Measurements from ENCODE around the gene SVOP. TPM values are rescaled to one million over a fixed set of nuclear protein-coding genes. Genes with fewer than 3 reads are reported as not detected.
"Not testable (repeated sequence)": the region's sequence is repeated elsewhere in the genome, so short reads cannot be mapped to it uniquely, and the experiment has no call there.

SVOP gene
- polyA plus RNA-seq, 1 experiment = not detected

DNA sequence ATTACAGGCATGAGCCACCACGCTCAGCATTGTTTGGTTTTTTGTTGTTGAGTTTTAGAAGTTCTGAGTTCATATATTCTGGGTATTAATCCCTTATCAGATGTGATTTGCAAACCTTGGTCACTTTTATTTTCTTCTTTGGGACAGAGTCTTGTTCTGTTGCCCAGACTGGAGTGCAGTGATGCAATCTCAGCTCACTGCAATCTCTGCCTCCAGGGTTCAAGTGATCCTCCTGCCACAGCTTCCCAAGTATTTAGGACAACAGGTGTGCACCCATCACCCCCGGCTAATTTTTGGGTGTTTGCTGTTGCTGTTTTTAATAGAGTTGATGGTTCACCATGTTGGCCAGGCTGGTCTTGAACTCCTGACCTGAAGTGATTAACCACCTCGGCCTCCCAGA is 43.3 kb upstream of the SVOP start:
- Histone ChIP-seq H3K36me3 (ENCODE audit: control insufficient read depth, insufficient read depth, low read length) (peaks cover 4% of the 10 kb centered on the region), H3K4me3 (ENCODE audit: low read depth, low read length) (no peak overlapping the region), H3K27me3 (ENCODE audit: control insufficient read depth, insufficient read depth, low read length) (no peaks in the 10 kb centered on the region)
- DNase-seq (ENCODE audit: low read depth) = no peak
- ChIA-PET CTCF (interaction anchor here (1.2 kb wide), 1 partner anchor 113 kb away, joined by 3 read pairs; no protein-coding TSS in a partner anchor), POLR2A (no interaction called here)
- TF ChIP-seq, protein P1, sequence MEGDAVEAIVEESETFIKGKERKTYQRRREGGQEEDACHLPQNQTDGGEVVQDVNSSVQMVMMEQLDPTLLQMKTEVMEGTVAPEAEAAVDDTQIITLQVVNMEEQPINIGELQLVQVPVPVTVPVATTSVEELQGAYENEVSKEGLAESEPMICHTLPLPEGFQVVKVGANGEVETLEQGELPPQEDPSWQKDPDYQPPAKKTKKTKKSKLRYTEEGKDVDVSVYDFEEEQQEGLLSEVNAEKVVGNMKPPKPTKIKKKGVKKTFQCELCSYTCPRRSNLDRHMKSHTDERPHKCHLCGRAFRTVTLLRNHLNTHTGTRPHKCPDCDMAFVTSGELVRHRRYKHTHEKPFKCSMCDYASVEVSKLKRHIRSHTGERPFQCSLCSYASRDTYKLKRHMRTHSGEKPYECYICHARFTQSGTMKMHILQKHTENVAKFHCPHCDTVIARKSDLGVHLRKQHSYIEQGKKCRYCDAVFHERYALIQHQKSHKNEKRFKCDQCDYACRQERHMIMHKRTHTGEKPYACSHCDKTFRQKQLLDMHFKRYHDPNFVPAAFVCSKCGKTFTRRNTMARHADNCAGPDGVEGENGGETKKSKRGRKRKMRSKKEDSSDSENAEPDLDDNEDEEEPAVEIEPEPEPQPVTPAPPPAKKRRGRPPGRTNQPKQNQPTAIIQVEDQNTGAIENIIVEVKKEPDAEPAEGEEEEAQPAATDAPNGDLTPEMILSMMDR (IDR thresholded peaks at IDR 0.05; ENCODE audit: insufficient read depth, low read depth, low read length) = no peak

DNA sequence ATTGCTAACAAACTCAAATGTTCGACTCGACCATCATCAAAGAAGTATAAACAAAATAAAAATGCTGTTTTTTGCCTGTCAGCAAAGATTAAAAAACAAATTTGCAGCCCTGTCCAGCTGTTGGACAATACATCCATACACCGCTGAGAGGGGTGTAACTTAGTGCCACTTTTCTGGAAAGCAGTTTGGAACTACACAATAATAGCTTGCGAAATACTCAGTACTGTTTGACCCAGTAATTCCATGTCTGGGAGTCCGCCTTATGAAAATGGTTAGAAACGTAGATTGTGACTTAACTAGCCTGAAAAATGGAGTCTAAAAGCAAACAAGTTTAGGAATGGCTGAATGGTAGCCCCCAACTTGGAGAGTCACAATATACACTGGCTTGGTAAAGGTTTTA is 37.9 kb upstream of the SVOP start:
- Histone ChIP-seq H3K36me3 (ENCODE audit: control insufficient read depth, insufficient read depth, low read length) (peaks cover 2% of the 10 kb centered on the region; the same call in 1 of the 2 replicates), H3K27me3 (ENCODE audit: control insufficient read depth, insufficient read depth, low read length) (no peaks in the 10 kb centered on the region), H3K4me3 (ENCODE audit: low read depth, low read length) (no peak overlapping the region)
- TF ChIP-seq, protein P1 (IDR thresholded peaks at IDR 0.05; ENCODE audit: insufficient read depth, low read depth, low read length) = no peak
- ChIA-PET POLR2A (no interaction called here), CTCF (interaction anchor here (0.8 to 1.4 kb wide), 2 partner anchors 11 to 53 kb away, joined by 3 read pairs; no protein-coding TSS in a partner anchor)
- DNase-seq (ENCODE audit: low read depth) = no peak

DNA sequence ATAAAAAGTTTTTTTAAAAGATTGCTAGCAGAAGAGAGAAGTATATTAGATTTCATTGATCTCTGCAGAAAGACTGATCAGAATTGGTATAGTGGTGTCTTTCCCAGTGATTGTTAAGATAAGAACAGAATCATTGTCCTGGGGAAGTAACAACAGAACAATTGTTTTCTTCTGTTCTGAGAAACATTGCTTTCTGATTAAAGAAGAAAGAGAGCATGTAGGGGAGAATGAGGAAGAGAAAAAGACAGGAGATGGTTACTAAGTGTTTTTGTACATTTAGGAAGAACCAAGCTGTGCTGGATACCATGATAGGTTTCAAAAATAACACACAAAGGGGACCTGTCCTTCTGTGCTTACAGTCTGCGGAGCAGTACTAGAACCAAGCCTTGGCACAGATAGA is 36.5 kb upstream of the SVOP start:
- no peak for DNase-seq (ENCODE audit: low read depth)
- Histone ChIP-seq H3K36me3 (ENCODE audit: control insufficient read depth, insufficient read depth, low read length) (peaks cover 2% of the 10 kb centered on the region; the same call in 1 of the 2 replicates), H3K27me3 (ENCODE audit: control insufficient read depth, insufficient read depth, low read length) (no peaks in the 10 kb centered on the region), H3K4me3 (ENCODE audit: low read depth, low read length) (no peak overlapping the region)
- TF ChIP-seq, protein P1 (IDR thresholded peaks at IDR 0.05; ENCODE audit: insufficient read depth, low read depth, low read length) = no peak
- ChIA-PET POLR2A (no interaction called here), CTCF (interaction anchor here (0.6 kb wide), 1 partner anchor 613 kb away, joined by 3 read pairs; no protein-coding TSS in a partner anchor)

DNA sequence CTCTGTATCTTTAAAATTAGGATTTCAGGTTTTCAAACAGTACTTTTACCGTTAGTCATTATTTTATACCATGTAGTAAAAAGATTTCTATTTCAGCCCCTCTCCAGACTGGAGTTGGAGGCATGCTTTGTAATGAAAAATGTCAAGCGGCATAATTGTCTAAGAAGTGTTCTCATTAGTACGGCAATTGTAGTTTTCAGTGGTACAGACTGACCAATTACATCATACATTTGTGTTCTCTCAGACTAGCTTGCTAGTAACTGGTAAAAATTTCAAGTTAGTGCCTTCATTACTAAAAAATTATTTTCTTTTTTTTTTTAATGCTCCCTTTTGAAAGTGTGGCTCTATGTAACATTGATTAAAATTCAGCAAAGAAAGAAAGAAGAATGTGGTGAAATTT is 36.0 kb upstream of the SVOP start:
- H3K36me3 ChIP-seq (ENCODE audit: control insufficient read depth, insufficient read depth, low read length) = peaks cover 2% of the 10 kb centered on the region; the same call in 1 of the 2 replicates
- TF ChIP-seq, protein P1 (IDR thresholded peaks at IDR 0.05; ENCODE audit: insufficient read depth, low read depth, low read length) = no peak
- ChIA-PET POLR2A (no interaction called here), CTCF (interaction anchor here (0.6 kb wide), 1 partner anchor 612 kb away, joined by 3 read pairs; no protein-coding TSS in a partner anchor)
- H3K27me3 ChIP-seq (ENCODE audit: control insufficient read depth, insufficient read depth, low read length) = no peaks in the 10 kb centered on the region
- no peak overlapping the region for H3K4me3 ChIP-seq (ENCODE audit: low read depth, low read length)
- DNase-seq (ENCODE audit: low read depth) = no peak

DNA sequence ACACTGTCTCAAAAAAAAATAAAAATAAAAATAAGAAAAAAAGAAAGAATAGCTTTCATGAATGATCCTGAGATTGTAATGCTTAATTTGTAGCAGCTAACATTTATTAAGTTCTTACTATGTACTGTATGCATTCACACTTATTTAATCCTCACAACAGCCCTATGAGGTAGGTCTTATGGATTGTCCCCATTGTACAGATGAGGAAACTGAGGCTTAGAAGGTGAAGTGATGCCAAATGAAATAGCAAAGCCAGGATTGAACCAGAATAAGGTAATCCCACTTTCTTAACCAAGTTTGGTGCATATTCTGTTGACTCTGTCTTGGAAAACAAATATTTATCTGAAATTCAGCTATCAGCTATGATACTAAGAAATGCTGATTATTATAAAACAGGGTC is 33.7 kb upstream of the SVOP start:
- ChIA-PET CTCF (interaction anchor here (0.6 to 2.2 kb wide), 5 partner anchors 14 to 435 kb away, joined by 3 to 8 read pairs (median 5); partner anchors contain the start of gene ALKBH2), POLR2A (no interaction called here)
- no peak for DNase-seq (ENCODE audit: low read depth)
- Histone ChIP-seq H3K27me3 (ENCODE audit: control insufficient read depth, insufficient read depth, low read length) (no peaks in the 10 kb centered on the region), H3K36me3 (ENCODE audit: control insufficient read depth, insufficient read depth, low read length) (peaks cover 2% of the 10 kb centered on the region; the same call in 1 of the 2 replicates), H3K4me3 (ENCODE audit: low read depth, low read length) (no peak overlapping the region)
- TF ChIP-seq, protein P1 (IDR thresholded peaks at IDR 0.05; ENCODE audit: insufficient read depth, low read depth, low read length) = no peak

DNA sequence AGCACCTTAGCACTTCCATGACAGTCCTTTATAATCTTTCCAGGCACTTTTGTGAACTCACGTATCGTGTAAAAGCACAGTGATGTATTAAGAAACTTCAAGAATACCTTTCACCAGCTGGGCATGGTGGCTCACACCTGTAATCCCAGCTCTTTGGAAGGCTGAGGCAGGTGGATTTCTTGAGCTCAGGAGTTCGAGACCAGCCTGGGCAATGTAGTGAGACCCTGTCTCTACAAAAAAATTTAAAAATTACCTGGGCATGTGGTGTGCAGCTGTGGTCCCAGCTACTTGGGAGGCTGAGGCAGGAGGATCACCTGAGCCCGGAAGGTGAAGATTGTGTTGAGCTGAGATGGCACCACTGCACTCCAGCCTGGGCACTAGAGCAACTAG is 33.3 kb upstream of the SVOP start:
- CTCF ChIA-PET = interaction anchor here (0.6 to 2.2 kb wide), 4 partner anchors 15 to 435 kb away, joined by 3 to 8 read pairs (median 4); partner anchors contain the start of gene ALKBH2
- H3K27me3 ChIP-seq (ENCODE audit: control insufficient read depth, insufficient read depth, low read length); H3K4me3 ChIP-seq (ENCODE audit: low read depth, low read length); POLR2A ChIA-PET; H3K36me3 ChIP-seq (ENCODE audit: control insufficient read depth, insufficient read depth, low read length); DNase-seq (ENCODE audit: low read depth): not testable (repeated sequence)

Data from BJ (cell line).